NK-92 (cell line): ENCODE data around the gene MBD3.
"Not testable (repeated sequence)": the region's sequence is repeated elsewhere in the genome, so short reads cannot be mapped to it uniquely, and the experiment has no call there.

Source experiments
- DNase-seq: peaks from one replicate; lab custom pipeline; 2025; ENCODE audit not compliant: unreplicated experiment; lab: John Stamatoyannopoulos, UW

Gene MBD3

DNA sequence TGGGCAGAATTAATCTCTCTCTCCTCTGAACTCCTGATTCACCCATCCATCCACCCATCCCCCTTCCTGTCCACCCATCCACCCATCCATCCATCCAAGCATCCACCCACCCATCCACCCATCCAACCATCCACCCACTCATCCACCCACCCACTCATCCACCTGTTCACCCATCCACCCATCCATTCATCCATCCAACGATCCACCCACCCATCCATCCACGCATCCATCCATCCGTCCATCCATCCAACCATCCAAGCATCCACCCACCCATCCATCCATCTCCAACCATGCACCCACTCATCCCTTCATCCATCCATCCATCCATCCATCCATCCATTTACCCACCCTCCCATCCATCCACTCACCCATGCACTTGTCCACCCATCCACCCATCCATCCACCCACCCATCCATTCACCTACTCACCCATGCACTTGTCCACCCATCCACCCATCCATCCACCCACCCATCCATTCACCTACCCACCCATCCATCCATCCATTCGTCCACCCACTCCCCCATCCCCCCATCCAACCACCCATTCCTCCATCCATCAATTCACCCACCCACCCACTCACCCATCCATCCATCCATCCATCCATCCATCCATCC lies 43.2 kb downstream of the MBD3 start:
- DNase-seq, result no peak

DNA sequence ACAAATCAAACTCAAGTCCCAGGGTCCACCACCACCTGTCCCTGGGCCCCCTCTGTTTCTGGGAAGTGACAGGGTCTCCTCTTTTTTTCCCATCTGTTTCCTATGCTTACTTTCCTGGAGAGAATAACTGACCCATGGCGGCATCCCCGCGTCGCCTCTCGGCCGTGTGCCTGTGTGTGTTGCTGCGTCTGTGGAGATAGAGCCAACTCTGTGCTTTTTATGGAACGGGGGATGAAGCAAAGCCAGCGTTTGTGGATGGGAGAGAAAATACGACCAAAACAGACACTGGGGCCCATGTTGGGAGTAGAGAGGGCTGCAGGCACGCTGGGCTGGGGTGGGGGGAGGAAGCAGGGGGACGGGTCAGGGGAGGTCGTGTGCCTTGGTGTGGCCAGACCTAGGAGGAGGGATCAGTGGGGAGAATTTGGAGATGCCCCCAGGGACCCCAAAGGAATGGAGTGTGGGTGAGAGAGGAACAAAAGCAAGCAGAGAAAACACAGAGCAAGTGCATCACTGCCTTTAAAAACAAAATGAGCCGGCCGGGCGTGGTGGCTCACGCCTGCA lies 52.2 kb downstream of the MBD3 start:
- no peak for DNase-seq

DNA sequence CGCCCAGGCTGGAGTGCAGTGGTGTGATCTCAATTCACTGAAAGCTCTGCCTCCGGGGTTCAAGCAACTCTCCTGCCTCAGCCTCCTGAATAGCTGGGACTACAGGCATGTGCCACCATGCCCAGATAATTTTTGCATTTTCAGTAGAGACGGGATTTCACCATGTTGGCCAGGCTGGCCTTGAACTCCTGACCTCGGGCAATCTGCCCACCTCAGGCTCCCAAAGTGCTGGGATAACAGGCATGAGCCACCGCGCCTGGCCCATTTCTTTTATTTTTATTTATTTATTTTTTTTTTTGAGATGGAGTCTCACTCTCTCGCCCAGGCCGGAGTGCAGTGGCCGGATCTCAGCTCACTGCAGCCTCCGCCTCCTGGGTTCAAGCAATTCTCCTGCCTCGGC lies 52.9 kb downstream of the MBD3 start:
- DNase-seq, result not testable (repeated sequence)

- DNase-seq, result no peak
Observed at GRCh38 chr19:1538978-1539377, 53.7 kb downstream of the MBD3 start.

- DNase-seq, result not testable (repeated sequence)
Observed at GRCh38 chr19:1535699-1536098, 57.0 kb downstream of the MBD3 start.

GRCh38 chr19:1534972-1535371 lies 57.7 kb downstream of the MBD3 start:
- no peak for DNase-seq

- no peak for DNase-seq
Observed at GRCh38 chr19:1533510-1534150, 59.0 kb downstream of the MBD3 start.

DNA sequence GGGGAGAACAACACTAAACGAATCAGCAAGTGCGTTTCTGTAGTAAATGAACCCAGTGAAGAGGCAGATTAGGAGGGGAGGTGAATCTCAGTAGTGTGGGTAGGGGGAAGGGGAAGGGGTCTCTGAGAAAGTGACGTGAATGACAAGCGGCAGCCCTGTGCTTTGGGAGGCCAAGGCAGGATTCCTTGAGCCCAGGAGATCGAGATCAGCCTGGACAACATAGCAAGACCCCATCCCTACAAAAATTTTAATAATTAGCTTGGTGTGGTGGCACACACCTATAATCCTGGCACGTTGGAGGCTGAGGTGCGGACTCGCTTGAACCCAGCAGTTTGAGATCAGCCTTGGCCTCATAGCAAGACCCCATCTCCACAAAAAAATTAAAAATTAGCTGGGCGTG lies 60.7 kb downstream of the MBD3 start:
- no peak for DNase-seq

- DNase-seq, result no peak
Observed at GRCh38 chr19:1531587-1531986, 61.1 kb downstream of the MBD3 start.

- DNase-seq, result not testable (repeated sequence)
Observed at GRCh38 chr19:1530856-1531255, 61.8 kb downstream of the MBD3 start.

GRCh38 chr19:1529430-1529816 lies 63.2 kb downstream of the MBD3 start:
- no peak for DNase-seq

DNA sequence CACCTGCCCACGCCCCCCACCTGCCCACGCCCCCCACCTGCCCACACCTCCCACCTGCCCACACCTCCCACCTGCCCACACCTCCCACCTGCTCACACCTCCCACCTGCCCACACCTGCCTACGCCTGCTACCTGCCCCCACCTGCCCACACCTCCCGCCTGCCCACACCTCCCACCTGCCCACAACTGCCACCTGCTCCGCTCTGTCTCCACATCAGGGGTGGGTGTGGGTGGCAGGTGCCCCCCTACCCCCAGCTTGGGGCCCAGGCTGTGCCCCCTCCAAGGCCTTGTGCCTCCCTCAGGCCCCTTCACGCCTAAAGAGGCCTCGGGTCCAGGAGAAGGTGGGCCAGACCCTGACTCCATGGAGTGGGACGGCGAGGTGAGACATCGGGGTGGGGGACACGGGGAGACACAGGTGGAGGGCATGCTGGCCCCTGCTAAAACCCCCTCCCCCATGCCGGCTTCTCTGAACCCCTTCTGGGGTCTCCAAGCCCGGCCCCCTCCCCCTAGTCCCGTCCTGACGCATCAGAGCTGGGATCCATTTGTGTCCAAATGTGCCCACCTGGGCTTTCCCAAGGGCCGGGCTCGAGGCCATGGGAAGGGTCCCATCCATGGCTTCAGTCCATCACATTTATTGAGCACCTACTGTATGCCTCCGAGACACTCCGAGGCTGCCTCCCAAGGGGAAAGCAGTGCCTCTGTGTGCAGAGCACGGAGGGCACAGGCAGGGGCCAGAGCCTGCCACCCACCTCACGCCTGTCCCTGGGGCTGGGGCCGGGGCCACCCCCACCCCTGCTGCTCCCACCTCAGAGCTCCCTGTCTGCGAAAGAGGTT lies 63.9 kb downstream of the MBD3 start:
- no peak for DNase-seq

DNA sequence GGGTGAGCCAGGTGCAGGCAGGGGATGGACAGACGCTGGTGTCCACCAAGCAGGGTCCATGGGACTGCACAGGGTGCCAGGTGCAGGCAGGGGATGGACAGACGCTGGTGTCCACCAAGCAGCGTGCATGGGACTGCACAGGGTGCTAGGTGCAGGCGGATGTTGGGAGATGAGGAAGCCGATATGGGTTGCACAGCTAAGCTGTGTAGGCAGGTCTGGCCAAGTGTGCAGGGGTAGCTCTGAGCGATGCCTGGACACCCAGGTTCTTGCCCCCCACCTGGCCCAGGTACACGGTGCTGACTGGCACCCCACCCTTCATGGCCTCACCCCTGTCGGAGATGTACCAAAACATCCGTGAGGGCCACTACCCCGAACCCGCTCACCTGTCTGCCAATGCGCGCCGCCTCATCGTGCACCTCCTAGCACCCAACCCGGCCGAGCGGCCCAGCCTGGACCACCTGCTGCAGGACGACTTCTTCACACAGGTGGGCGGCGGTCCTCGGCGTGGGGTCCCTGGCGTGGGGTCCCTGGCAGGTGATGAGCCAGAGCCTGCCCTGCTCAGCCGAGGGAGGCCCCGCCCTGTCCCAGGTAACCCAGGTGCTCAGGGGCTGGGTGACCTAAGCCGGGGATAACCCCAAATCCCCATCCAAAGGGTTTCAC lies 64.9 kb downstream of the MBD3 start:
- no peak for DNase-seq

DNA sequence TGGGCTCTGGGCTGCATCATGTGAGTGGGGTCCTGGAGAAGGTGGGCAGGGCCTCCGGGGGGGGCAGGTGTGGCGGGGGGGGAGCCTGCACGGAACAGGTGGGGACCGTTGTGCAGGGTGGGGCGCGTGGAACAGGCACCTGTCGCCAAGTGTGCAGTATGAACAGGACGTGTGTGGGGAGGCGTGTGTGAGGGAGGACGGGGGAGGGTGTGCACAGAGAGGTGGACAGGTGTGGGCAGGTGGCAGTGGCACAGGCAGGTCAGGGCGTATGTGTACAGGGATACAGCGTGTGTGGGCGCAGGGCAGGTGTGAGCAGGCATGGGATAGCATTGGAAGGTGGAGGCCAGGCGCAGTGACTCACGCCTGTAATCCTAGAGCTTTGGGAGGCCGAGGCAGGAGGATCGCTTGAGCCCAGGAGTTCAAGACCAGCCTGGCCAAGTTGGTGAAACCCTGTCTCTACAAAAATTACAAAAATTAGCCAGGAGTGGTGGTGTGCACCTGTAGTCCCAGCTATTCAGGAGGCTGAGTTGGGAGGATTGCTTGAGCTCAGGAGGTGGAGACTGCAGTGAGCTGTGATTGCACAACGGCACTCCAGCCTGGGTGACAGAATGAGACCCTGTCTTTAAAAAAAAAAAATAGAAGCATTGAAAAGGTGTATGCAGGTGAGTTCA lies 65.6 kb downstream of the MBD3 start:
- DNase-seq, result no peak

DNA sequence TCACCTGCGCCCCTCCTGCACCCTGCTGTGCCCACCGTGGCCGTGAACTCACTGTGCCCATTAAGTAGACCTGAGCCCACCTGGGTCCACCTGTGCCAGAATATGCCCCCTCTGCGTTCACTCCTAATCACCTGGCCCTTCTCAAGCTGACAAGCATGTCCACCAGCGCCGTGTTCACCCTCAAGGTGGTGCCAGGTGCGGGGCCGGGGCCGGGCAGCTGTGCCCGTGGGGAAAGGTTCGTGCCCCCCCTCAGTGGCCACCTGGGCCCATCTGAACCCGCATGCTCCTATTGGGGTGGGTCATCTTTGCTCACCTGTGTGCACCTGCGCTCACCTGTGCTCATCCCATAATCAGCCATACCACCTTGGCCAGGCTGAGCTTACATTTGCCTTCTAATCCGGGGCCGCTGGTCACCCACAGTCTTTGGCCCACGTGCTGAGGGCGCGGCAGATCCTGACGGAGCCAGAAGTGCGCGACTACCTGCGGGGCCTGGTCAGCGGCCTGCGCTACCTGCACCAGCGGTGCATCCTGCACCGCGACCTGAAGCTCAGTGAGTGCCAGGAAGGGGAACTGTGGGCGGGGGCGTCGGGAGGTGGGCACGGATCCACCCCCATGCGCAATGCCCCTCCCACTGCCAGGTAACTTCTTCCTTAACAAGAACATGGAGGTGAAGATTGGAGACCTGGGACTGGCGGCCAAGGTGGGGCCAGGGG lies 66.4 kb downstream of the MBD3 start:
- no peak for DNase-seq

DNA sequence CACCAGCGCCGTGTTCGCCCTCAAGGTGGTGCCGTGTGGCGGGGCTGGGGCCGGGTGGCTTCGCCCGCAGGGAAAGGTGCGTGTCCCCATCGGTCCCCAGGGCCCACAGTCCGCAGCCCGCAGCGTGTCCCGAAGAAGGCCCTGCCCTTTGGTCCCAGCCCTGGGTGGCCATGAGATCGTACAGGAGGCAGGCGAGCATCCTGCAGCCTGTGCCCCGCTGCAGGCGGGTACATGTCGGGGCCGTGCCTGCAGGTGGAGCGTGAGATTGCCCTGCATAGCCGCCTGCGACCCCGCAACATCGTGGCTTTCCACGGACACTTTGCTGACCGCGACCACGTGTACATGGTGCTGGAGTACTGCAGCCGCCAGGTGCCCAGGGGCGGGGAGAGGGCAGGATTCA lies 67.3 kb downstream of the MBD3 start:
- no peak for DNase-seq

- no peak for DNase-seq
Observed at GRCh38 chr19:1524972-1525325, 67.7 kb downstream of the MBD3 start.

GRCh38 chr19:1524287-1524971 lies 68.2 kb downstream of the MBD3 start:
- no peak for DNase-seq
